ENCODE measurements around the gene DIP2C.

DNA sequence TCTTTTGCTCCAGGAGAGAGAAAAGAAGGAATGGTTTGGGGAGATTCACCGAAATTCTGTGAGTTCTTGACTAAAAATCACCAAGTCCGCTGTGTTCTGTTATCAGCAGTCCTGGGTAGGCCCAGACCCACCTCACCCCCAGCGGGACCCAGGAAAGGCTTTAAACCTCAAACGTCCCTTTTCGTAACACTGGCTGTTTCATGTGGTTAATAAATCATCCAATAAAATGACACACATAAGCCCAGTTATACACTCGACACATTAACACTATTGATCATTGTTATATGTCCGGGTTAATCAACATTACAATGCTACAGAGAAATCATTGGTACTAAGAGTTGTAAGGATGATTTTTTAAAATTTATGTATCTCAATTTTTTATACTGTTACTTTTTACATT lies 25.2 kb downstream of the DIP2C start:
- TF ChIP-seq, protein P1, sequence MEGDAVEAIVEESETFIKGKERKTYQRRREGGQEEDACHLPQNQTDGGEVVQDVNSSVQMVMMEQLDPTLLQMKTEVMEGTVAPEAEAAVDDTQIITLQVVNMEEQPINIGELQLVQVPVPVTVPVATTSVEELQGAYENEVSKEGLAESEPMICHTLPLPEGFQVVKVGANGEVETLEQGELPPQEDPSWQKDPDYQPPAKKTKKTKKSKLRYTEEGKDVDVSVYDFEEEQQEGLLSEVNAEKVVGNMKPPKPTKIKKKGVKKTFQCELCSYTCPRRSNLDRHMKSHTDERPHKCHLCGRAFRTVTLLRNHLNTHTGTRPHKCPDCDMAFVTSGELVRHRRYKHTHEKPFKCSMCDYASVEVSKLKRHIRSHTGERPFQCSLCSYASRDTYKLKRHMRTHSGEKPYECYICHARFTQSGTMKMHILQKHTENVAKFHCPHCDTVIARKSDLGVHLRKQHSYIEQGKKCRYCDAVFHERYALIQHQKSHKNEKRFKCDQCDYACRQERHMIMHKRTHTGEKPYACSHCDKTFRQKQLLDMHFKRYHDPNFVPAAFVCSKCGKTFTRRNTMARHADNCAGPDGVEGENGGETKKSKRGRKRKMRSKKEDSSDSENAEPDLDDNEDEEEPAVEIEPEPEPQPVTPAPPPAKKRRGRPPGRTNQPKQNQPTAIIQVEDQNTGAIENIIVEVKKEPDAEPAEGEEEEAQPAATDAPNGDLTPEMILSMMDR (IDR thresholded peaks at IDR 0.05), result no peak
- TF ChIP-seq POLR2A (IDR thresholded peaks at IDR 0.05), result no peak
